ENCODE results near the gene CD34.
A peak's percentile ranks its signal among the peaks of the same experiment; 100 is the strongest.
"Not testable (repeated sequence)": the region's sequence is repeated elsewhere in the genome, so short reads cannot be mapped to it uniquely, and the experiment has no call there.

CD34 gene

GRCh38 chr1:207883660-207884250, 27.2 kb downstream of the CD34 start:
- TF ChIP-seq POLR2A (IDR thresholded peaks at IDR 0.05; ENCODE audit: low read length) = no peak
- no peak for DNase-seq

- TF ChIP-seq GATA1 (IDR thresholded peaks at IDR 0.05; ENCODE audit: low read depth, low read length) = no peak
- TF ChIP-seq POLR2A (IDR thresholded peaks at IDR 0.05; ENCODE audit: low read length) = no peak
- no peak for DNase-seq
Observed at GRCh38 chr1:207883104-207883651, 27.7 kb downstream of the CD34 start.

DNA sequence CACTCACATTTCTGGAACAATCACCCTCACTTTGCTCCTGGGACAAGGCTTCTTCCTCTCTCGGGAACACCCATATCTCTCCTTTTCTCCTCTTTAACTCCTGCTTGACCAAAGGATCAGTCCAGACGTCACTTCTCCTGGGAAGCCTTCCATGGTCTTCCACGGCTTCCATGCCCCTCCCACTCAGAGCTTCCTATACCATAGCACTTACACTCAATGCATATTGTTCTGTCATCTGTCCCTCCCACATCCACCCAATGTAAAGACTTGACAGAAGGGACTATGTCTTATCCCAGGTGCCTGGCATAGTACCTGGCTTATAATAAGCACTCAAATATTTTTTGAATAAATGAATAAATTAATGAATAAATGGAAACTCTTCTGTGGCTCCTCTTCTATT, 28.2 kb downstream of the CD34 start:
- DNase-seq = no peak
- no peak for TF ChIP-seq POLR2A (IDR thresholded peaks at IDR 0.05; ENCODE audit: low read length)
- TF ChIP-seq GATA1 (IDR thresholded peaks at IDR 0.05; ENCODE audit: low read depth, low read length) = no peak

- no peak for TF ChIP-seq GATA1 (IDR thresholded peaks at IDR 0.05; ENCODE audit: low read depth, low read length)
- TF ChIP-seq POLR2A (IDR thresholded peaks at IDR 0.05; ENCODE audit: low read length) = no peak
Observed at GRCh38 chr1:207878939-207879338, 32.0 kb downstream of the CD34 start.

GRCh38 chr1:207877914-207878313, 33.0 kb downstream of the CD34 start:
- not testable (repeated sequence) for DNase-seq

More at GRCh38 chr1:207878939-207879338, 32.0 kb downstream of the CD34 start:
- DNase-seq = no peak

- TF ChIP-seq POLR2A (IDR thresholded peaks at IDR 0.05; ENCODE audit: low read length) (no peak), GATA1 (IDR thresholded peaks at IDR 0.05; ENCODE audit: low read depth, low read length) (no peak)
- DNase-seq = peak; percentile 35 to 39
Observed at GRCh38 chr1:207876131-207876530, 34.8 kb downstream of the CD34 start.

GRCh38 chr1:207875532-207875931, 35.4 kb downstream of the CD34 start:
- DNase-seq = no peak
- TF ChIP-seq POLR2A (IDR thresholded peaks at IDR 0.05; ENCODE audit: low read length) (no peak), GATA1 (IDR thresholded peaks at IDR 0.05; ENCODE audit: low read depth, low read length) (no peak)

DNA sequence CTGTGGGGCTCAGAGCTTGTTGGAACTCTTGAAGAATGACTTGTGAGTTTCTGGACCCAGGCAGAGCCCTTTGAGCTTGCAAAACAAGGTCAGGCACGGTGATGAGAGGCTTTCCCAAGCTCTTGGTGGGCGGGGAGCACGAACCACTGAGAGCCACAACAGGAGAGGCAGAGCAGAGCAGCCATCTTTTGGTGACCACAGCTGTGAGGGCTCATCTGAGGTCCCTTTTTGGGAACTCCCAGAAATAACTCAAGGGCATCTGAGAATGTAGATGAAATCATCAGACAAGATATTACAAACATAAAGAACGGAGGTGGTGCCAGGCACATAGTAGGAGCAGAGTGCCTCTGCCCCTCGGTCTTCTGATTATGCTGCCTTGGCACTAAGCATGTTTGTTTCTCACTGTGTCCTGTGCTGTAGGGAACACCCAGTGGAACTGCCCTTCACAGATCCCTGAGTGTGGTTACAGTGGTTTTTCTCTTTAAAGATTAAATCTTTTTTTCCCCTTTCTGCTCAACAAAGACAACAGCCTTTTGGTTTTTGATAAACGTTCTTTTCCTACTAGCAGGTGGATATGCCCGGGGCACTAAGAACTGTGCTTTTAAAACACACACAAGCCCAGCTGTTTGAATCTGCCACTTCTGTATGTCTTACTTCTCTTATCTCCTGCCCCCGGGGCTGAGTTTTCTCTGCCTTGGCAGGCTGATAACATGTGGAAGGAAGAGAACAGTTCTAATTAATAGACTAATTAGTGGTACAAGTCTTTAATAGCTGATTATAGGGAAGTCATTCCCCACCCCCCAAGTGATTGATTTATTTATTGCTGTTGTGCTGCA, 37.7 kb downstream of the CD34 start:
- peak; percentile 55 for TF ChIP-seq POLR2A (IDR thresholded peaks at IDR 0.05; ENCODE audit: low read length)
- TF ChIP-seq GATA1 (IDR thresholded peaks at IDR 0.05; ENCODE audit: low read depth, low read length) = peak; percentile 71
- peak; percentile 80 to 91 for DNase-seq

- TF ChIP-seq POLR2A (IDR thresholded peaks at IDR 0.05; ENCODE audit: low read length) (no peak), GATA1 (IDR thresholded peaks at IDR 0.05; ENCODE audit: low read depth, low read length) (no peak)
- DNase-seq = no peak
Observed at GRCh38 chr1:207872621-207873020, 38.3 kb downstream of the CD34 start.

DNA sequence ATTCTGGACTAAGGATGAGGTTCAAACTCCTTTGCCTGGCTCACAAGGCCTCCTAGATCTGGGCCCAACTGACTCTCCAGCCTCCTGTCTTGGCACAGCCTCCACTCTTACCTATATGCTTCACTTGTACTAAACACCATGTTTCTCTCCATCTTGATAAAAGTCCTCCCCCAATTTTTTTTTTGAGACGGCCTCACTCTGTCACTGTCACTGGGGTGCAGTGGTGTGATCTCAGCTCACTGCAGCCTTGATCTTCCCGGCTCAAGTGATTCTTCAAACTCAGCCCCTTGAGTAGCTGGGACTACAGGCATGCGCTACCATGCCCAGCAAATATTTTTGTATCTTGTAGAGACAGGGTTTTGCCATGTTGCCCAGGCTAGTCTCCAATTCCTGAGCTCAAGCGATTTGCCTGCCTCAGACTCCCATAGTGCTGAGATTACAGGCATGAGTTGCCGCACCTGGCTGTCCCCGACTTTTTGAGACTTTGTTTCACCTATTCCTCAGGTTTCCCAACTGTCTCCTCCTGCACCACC, 39.7 kb downstream of the CD34 start:
- DNase-seq = no peak
- TF ChIP-seq POLR2A (IDR thresholded peaks at IDR 0.05; ENCODE audit: low read length) (no peak), GATA1 (IDR thresholded peaks at IDR 0.05; ENCODE audit: low read depth, low read length) (no peak)

DNA sequence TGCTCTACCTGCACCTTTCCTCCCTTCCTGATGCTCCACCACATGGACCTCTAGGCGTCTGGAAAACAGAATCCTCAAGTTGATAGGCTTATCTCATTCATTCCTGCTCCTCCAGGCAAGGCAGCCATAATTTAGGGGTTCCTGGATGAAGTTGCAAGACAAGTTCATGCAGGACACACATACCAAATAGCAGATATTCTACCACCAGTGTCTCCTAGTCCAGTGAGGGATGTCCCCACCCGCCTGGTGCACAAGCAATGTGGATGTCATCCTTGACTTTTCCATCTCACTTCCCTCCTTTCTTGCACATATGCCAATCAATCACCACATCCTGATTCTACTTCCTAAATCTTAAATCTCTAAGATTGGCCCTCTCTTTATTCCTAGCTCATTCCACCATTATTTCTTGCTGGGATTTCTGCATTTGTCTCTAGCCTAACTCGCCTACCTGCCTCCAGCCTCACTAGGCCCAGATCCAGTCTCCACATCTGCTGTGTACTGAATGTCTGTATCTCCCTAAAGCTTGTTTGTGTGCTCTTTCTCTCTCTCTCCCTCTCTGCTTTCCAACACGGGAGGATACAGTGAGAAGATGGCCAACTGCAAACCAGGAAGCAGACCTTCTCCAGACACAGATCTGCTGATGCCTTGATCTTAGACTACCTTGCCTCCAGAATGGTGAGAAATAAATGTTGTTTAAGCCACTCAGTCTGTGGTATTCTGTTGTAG, 40.5 kb downstream of the CD34 start:
- DNase-seq = no peak
- TF ChIP-seq POLR2A (IDR thresholded peaks at IDR 0.05; ENCODE audit: low read length) = no peak
- TF ChIP-seq GATA1 (IDR thresholded peaks at IDR 0.05; ENCODE audit: low read depth, low read length) = no peak

DNA sequence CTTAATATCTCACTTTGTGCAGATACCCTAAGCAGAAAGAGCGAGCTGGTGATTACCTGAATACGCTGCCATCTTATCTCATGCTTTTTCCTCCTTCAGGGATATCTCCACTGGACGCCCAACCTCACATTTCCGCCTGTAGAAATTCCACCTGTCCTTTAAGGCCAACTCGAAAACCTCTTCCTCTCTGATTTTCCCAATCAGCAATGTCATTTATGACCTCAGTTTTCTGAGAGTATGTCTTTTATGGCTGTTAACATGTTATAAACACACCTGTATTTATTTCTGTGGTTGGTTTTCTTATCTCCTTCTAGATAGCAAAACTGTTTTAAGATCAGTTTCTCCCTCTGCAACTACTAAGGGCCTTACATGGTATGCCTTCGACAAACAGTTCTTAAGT, 41.1 kb downstream of the CD34 start:
- no peak for DNase-seq
- TF ChIP-seq GATA1 (IDR thresholded peaks at IDR 0.05; ENCODE audit: low read depth, low read length) = no peak
- no peak for TF ChIP-seq POLR2A (IDR thresholded peaks at IDR 0.05; ENCODE audit: low read length)

DNA sequence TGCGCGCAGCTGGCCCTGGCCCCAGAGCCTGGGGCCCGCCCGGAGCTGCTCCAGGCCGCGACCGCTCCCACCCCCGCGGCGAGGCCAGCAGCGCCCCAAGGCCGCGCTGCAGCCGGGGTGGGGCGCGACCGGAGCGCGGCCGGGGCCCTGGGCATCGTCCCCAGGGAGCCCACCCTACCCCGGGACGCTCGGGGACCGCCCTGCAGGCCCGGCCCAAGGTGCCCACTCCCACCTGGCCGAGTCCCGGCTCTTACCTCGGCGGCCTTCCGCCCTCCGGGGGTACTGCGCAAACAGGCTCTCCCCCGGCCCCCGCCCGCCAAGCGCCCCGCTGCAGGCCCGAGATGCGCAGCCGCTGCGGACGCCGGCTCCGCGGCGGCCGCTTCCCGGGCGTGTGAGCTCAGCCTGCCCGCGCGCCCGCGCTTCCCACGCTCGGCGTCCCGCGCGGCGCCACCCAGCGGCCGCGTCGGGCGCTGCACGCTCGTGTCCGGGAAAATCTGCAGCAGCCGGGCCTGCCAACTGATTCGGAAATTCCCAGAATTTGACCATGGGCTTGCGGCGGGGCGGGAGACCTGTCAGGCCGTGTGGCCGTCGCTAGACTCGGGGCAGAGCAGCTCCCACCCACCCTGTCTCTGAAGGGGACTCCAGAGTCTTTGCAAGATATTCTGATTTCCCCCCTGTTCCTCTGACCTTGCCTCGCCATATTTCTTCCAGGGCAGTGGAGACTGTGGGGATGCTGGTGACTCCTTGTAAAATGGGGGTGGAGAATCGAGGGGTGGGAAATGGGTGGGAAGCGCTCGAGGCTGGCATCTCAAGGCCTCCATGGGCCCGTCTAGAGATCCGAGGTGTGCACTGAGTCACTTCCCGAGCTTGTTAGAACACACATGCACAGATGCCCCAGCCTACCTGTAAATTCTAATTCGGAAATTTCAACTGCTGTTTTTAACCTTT, 41.9 kb downstream of the CD34 start:
- peak; percentile 78 to 89 for DNase-seq
- TF ChIP-seq GATA1 (IDR thresholded peaks at IDR 0.05; ENCODE audit: low read depth, low read length) (no peak), POLR2A (IDR thresholded peaks at IDR 0.05; ENCODE audit: low read length) (no peak)
